ENCODE data around the gene DNAH8. TPM values are rescaled to one million over a fixed set of nuclear protein-coding genes. Genes with fewer than 3 reads are reported as not detected.
"Not testable (repeated sequence)": the region's sequence is repeated elsewhere in the genome, so short reads cannot be mapped to it uniquely, and the experiment has no call there.

DNAH8 gene
- total RNA-seq, 1 donor from 2014 or later, result 0.05 TPM

DNA sequence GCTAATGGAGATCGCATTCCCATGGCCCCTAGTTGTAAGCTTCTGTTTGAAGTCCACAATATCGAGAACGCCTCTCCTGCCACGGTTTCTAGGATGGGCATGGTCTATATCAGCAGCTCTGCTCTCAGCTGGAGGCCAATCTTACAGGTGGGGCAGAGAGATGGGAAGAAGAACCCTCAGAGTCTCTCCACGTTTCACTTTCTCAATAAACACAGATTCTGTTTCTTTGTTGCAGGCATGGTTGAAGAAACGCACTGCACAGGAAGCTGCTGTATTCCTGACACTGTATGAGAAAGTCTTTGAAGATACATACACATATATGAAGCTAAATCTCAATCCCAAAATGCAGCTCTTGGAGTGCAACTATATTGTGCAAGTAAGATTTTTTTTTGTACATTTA lies 157.9 kb downstream of the DNAH8 start:
- Mint-ChIP-seq H3K9me3 (no peaks in the 10 kb centered on the region), H3K27ac (ENCODE audit: unreplicated experiment) (no peak overlapping the region), H3K36me3 (ENCODE audit: low read depth) (no peaks in the 10 kb centered on the region), H3K4me3 (no peak overlapping the region), H3K27me3 (ENCODE audit: low read depth) (peaks cover 15% of the 10 kb centered on the region), H3K4me1 (no peaks in the 10 kb centered on the region)
- no peak for TF ChIP-seq CTCF (conservative IDR thresholded peaks at IDR 0.05)
- DNase-seq (ENCODE audit: low read depth, low spot score), result no peak

GRCh38 chr6:38873816-38874215 lies 158.7 kb downstream of the DNAH8 start:
- not testable (repeated sequence) for H3K9me3 Mint-ChIP-seq

DNA sequence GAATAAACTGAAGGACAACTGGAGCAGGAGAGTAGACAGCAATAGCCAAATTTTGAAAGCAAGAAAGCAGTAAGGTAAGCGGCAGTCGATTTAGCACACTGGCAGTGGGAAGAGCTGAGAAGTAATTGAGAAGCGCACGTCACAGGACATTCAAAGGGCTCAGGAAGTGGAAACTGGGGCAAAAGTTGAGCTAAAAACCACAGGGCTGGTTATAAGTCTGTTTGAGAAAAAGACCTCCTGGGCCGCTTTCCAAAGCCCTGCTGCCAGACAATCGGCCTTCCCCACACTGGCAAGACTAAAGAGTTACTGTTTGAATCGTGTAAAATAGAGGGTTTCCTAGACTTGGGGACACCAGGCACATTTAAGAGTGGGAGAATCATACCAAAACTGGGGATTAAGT lies 161.4 kb downstream of the DNAH8 start:
- TF ChIP-seq CTCF (conservative IDR thresholded peaks at IDR 0.05), result no peak
- Mint-ChIP-seq H3K27ac (ENCODE audit: unreplicated experiment) (no peak overlapping the region), H3K36me3 (ENCODE audit: low read depth) (no peaks in the 10 kb centered on the region), H3K4me3 (no peak overlapping the region), H3K9me3 (no peaks in the 10 kb centered on the region), H3K4me1 (no peaks in the 10 kb centered on the region), H3K27me3 (ENCODE audit: low read depth) (no peaks in the 10 kb centered on the region)
- DNase-seq (ENCODE audit: low read depth, low spot score), result no peak

More at GRCh38 chr6:38873816-38874215, 158.7 kb downstream of the DNAH8 start:
- peaks cover 15% of the 10 kb centered on the region for H3K27me3 Mint-ChIP-seq (ENCODE audit: low read depth)
- not testable (repeated sequence) for H3K4me3 Mint-ChIP-seq; H3K36me3 Mint-ChIP-seq (ENCODE audit: low read depth); H3K27ac Mint-ChIP-seq (ENCODE audit: unreplicated experiment); DNase-seq (ENCODE audit: low read depth, low spot score); H3K4me1 Mint-ChIP-seq

- no peak overlapping the region for H3K4me3 Mint-ChIP-seq
- no peak for TF ChIP-seq CTCF (conservative IDR thresholded peaks at IDR 0.05)
- H3K4me1 Mint-ChIP-seq, result no peaks in the 10 kb centered on the region
- DNase-seq (ENCODE audit: low read depth, low spot score), result no peak
- no peaks in the 10 kb centered on the region for H3K36me3 Mint-ChIP-seq (ENCODE audit: low read depth)
- H3K27ac Mint-ChIP-seq (ENCODE audit: unreplicated experiment), result no peak overlapping the region
- no peaks in the 10 kb centered on the region for H3K27me3 Mint-ChIP-seq (ENCODE audit: low read depth)
- H3K9me3 Mint-ChIP-seq, result peaks cover 5% of the 10 kb centered on the region
Measured at GRCh38 chr6:38877721-38878120, 162.6 kb downstream of the DNAH8 start.

DNA sequence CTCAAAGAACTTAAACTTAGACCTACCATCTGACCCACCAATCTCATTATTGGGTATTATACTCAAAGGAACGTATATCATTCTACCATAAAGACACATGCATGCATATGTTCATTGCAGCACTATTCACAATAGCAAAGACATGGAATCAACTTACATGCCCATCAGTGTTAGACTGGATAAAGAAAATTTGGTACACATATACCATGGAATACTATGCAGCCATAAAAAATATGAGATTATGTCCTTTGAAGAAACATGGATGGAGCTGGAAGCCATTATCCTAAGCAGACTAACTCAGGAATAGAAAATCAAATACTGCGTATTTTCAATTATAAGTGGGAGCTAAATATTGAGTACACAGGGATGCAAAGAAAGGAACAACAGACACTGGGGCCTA lies 167.0 kb downstream of the DNAH8 start:
- Mint-ChIP-seq H3K27ac (ENCODE audit: unreplicated experiment) (no peak overlapping the region), H3K9me3 (peaks cover 5% of the 10 kb centered on the region), H3K36me3 (ENCODE audit: low read depth) (no peaks in the 10 kb centered on the region), H3K4me1 (no peaks in the 10 kb centered on the region), H3K27me3 (ENCODE audit: low read depth) (no peaks in the 10 kb centered on the region), H3K4me3 (no peak overlapping the region)
- no peak for TF ChIP-seq CTCF (conservative IDR thresholded peaks at IDR 0.05)
- no peak for DNase-seq (ENCODE audit: low read depth, low spot score)

DNA sequence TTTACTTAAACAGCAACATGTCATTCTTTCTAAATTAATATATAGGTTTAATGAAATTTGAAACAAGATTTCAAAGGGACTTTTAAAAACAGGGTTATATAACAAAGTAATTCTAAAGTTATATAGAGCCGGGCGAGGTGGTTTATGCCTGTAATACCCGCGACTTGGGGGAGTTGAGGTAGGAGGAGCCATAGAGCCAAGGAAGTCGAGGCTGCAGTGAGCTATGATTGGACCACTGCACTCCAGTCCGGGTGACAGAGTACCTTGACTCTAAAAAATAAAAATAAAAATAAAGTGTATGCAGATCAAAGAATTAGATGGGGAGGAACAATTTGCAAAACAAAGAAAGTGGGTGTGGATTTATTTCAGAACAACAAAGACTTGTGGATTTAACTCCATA lies 182.4 kb downstream of the DNAH8 start:
- Mint-ChIP-seq H3K36me3 (ENCODE audit: low read depth) (no peaks in the 10 kb centered on the region), H3K27me3 (ENCODE audit: low read depth) (no peaks in the 10 kb centered on the region), H3K9me3 (no peaks in the 10 kb centered on the region), H3K4me3 (no peak overlapping the region), H3K27ac (ENCODE audit: unreplicated experiment) (no peak overlapping the region), H3K4me1 (no peaks in the 10 kb centered on the region)
- no peak for DNase-seq (ENCODE audit: low read depth, low spot score)
- no peak for TF ChIP-seq CTCF (conservative IDR thresholded peaks at IDR 0.05)
